Activated T-cell treated with anti-CD3 and anti-CD28 coated beads for 48 hours (primary cell): ENCODE data around the gene NINJ2.

ENCODE experiments used
- DNase-seq: peaks from one replicate; pipeline ENCODE4 v3.0.0-alpha.2; 2020; ENCODE audit warnings: low read depth

Gene NINJ2

GRCh38 chr12:569091-569676 is 94.1 kb downstream of the NINJ2 start:
- no peak for DNase-seq

DNA sequence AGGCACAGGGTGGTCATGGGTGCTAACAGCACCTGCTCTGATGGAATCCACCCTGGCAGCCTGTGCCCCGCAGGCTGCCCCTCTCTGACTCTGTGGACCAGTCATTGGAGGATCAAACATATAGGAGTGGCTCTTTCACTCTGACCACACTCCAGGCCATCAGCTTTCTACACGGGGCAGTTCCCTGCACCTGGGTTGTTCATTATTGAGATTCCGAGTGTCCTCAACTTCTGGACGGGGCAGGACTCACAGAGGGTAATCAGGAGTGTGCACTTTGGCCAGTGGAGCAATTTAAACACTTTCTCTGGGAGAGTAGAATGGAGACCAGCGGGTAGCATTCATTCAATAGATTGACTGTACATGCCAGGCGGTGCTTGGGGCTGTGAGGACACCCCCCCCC is 94.8 kb downstream of the NINJ2 start:
- DNase-seq: no peak

DNA sequence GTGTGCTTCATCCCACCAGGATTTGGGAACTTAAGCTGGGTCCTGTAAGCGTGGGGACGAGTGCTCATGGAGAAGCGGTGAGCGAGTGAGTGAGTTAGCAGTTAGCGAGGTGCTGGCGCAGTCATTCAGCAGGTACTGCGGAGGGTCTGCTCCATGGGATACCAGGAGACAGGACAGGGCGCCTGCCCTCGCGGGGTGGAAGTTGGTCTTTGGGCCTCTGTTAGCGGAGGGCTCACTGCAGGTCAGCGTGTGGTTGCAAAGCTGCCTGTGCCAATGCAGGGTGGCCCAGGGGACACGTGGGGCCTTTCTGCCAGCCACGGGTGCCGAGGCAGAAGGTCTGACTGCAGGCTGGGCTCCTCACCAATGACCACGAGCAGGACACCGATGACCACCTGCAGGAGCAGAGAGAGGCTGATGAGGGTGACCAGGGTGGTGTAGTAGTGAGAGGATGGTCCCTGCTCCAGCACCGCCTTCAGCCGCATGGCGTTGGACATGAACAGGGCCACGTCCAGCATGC is 97.6 kb downstream of the NINJ2 start:
- DNase-seq: no peak

- DNase-seq: no peak
Observed at GRCh38 chr12:565161-565560, 98.1 kb downstream of the NINJ2 start.

- DNase-seq: no peak
Observed at GRCh38 chr12:563787-564298, 99.4 kb downstream of the NINJ2 start.

DNA sequence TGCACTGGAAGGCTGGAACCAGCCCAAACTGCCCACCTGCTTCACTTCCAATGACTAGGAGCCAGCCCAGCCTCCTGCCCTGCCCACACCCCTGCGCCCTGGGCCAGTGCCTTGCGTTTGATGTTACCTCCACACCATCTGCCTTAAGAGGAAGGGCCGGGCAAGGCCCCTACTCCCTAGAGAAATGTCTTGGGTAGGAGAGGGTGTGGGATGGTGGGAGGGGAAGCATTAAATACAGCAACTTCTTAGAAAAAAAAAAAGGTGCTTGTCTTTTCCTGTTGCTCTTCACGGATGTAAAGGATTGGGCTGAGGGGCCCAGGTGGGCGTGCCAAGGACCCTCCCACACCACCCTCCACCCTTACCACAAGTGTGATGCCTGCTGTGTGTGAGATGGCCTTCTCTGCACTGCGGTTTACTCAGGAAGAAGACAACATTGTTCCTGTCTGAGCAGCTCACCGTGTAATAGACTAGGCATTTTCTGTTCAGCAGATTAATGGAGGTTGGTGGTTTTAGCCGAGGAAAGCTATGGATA is 99.9 kb downstream of the NINJ2 start:
- no peak for DNase-seq

DNA sequence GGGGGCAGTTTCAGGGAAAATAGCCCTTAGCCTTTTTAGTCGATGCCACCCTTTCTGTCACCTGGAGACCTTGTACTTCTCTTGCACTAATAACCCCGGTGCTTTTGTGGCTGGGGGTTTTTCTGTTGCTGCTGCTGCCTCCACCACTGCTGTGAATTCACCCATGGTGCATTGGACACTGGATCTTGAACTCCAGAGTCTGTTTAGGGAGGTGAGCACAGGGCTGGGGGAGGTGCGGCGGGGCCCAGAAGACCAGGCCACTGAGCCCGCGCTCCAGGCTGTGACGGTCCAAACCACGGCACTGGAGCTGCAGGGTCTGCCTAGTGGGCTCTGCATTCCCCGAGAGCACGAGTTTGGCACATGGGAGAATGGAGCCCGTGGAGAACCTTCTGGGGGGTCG is 100.6 kb downstream of the NINJ2 start:
- DNase-seq: no peak

DNA sequence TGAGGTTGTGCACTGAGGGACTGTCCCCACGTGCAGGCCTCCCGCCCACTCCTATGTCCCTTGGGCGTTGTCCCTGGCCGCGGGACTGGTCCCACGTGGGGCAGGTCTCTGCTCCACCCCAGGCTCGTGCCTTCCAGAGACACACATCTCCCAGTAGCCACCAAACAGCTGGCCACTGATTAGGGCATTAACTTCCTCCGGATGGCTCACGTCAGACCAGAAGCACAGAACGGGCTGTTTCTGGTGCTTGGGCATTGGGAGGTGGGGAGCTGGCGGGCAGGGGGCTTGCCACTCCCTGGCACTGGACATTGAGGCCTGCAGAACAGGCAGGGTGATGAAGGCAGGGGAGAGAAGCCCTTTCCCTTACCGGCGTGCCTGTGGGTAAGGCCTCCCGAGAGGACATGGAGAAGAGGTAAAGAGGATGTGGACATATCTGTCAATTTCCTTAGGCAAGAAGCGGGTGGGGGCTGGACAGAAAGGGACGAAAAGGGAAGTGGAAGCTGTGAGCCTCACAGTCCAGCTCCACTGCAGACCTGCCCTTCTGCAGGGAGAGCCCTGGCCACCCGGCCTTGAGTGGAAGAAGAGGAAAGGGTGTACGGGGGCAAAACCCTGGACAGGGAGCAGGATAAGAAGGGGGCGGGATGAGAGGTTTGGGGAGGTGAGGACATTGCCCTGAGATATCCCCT is 101.2 kb downstream of the NINJ2 start:
- no peak for DNase-seq

DNA sequence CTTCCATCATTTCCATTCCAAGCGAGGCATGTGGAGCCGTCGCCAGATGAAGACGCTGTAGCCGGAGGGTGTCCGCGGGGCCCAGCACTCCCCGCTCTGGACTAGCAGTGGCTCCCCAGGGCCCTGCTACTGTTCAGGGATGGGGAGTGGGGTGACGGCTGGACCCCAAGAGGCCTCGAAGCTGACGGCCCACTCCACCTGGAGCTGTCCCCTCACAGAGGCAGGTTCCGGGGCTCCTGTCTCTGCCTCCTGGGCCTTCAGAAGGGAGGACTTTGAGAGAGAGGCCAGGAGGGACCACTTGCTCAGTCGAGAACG is 101.9 kb downstream of the NINJ2 start:
- DNase-seq: no peak

DNA sequence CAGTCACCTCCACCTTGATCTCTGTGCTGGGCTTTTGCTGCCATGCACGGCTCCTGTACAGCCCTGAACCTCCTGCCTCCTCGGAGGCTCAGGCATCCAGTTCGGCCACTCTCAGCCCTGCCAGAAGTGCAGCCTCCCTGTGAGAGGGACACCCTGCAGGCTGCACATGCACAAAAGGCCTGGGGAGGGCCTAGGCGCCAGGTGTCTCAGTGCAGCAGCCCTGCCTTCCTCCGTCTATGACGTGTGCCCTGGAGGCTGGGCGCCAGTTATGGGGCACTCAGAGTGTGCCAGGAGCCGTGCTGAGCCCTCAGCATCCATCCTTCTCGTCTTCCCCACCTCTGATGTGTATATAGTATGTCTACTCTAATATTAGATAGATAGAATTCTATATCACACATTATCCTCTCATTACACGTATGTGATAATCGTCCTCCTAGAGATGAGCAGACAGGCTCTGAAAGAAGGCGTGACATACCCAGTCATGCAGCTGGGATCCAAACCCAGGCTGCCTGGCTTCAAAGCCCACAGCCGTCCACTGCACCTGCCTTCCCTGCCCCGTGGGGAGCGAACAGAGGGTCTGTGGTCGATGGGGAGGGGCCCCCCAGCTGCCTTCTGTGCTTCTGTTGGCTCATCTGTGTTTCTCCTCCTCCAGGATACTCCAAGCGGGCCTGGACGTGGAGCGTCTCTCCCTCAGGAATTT is 102.4 kb downstream of the NINJ2 start:
- DNase-seq: no peak

- DNase-seq: no peak
Observed at GRCh38 chr12:559906-560455, 103.3 kb downstream of the NINJ2 start.

GRCh38 chr12:559208-559905 is 103.9 kb downstream of the NINJ2 start:
- DNase-seq: no peak

GRCh38 chr12:558580-558979 is 104.7 kb downstream of the NINJ2 start:
- no peak for DNase-seq

DNA sequence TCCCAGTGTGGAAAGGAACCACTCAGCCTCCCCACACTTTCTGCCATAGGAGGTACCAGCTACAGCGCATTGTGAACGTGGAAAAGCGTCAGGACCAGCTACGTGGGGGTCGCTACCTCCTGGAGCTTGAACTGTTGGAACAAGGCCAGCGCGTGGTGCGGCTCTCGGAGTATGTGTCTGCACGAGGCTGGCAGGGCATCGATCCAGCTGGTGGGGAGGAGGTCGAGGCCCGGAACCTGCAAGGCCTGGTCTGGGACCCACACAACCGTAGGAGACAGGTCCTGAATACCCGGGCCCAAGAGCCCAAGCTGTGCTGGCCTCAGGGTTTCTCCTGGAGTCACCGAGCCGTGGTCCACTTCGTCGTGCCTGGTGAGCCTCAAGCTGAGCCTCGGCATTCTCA is 106.7 kb downstream of the NINJ2 start:
- DNase-seq: no peak

DNA sequence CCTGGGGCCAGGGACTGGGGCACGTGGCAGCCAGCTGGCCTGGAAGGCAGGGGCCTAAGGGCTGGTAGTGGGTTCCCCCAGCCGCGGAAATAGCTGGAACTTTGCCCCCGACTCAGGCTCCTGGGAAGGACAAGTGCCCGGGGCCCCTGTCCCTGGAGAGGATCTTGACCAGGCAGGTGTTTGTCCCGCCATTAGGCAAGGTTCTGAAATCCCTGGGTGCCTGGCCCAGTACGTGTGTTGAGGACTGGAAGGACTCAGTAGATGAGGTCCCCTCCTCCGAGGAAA is 109.3 kb downstream of the NINJ2 start:
- no peak for DNase-seq

DNA sequence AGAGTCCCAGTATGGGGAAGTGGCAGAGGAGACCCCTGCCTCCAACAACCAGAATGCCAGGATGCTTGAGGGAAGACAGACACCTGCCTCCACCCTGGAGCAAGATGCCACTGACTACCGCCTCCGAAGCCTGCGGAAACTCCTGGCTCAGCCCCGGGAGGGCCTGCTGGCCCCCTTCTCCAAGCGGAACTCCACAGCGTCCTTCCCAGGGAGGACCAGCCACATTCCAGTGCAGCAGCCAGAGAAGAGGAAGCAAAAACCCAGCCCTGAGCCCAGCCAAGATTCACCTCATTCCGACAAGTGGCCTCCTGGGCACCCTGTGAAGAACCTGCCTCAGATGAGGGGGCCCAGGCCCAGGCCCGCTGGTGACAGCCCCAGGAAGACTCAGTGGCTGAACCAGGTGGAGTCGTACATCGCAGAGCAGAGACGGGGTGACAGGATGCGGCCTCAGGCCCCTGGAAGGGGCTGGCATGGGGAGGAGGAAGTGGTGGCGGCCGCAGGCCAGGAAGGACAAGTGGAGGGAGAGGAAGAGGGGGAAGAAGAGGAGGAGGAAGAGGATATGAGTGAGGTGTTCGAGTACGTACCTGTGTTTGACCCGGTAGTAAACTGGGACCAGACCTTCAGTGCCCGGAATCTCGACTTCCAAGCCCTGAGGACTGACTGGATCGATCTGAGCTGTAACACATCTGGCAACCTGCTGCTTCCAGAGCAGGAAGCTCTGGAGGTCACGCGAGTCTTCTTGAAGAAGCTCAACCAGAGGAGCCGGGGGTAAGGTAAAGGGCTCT is 109.8 kb downstream of the NINJ2 start:
- DNase-seq: no peak

DNA sequence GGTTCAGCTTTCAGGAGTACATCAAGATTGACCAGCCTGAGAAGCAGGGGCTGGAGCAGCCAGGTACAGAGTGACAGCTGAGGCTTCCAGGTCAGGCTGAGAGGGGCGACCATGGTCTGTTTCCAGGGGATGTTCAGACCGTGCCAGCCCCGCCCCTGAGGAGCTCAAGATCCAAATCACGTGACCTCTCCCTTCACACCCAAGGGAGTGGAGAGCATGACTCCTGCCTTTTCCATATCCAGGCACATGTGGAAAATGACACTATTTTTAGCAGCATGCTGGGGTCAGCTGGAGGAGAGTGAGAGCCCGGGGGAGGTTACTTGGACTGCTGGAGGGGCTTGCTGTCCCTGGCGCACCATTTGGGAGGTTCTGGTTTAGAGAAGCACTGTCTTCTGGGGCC is 110.8 kb downstream of the NINJ2 start:
- no peak for DNase-seq

DNA sequence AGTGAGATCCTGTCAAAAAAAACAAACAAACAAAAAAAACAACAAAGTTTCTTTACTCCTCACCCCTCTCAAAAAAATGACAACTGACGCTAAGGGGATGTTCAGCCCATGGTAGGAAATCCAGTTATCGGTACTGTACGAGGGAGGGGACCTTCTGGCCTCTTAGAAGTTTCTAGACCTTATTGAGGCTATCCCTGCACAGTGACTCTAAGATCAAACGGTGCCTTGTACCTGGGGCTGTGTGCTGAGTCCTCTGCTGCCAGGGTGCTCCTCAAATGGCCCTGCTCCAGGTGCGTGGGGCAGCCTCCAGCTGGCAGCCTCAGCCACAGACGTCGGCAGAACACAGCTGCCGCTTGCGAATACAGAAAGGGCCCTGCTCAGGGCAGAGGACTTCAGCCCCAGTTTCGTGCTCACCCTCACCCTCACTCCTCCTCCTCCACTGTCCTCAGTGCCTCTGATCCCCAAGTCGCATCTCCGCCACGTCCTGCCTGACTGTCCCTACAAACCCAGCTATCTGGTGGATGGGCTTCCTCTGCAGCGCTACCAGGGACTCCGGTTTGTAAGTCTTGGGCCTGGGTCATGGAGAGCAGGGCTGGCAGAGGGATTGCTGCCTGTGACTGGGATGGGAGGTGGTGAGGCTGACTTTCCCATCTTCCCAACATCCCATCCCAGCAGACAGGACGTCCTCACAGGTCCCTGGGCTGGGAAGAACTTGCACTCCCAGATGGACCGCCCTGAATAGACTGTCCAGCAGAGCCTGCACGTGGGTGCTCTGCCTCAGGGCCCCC is 112.6 kb downstream of the NINJ2 start:
- DNase-seq: no peak

GRCh38 chr12:549476-550082 is 113.7 kb downstream of the NINJ2 start:
- DNase-seq: no peak

GRCh38 chr12:547883-548470 is 115.3 kb downstream of the NINJ2 start:
- DNase-seq: no peak
